ENCODE data around the gene PUS1.

The PUS1 gene

DNA sequence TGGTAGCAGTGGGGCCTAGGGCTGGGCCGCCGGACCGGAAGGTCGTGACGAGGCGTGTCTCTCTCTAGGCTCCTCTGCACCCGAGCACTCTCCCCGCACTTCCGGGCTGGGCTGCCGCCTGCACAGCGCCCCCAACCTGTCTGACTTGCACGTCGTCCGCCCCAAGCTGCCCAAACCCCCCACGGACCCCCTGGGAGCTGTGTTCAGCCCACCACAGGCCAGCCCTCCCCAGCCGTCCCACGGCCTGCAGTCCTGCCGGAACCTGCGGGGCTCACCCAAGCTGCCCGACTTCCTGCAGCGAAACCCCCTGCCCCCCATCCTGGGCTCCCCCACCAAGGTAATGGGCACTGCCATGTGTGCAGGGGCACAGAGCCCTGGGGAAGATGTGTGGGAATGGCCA, 13.3 kb upstream of the PUS1 start:
- FAIRE-seq: no peak
- DNase-seq (ENCODE audit: insufficient read length, low spot score): no peak
- TF ChIP-seq POLR2A (IDR thresholded peaks at IDR 0.05; ENCODE audit: low read depth, low read length): no peak

DNA sequence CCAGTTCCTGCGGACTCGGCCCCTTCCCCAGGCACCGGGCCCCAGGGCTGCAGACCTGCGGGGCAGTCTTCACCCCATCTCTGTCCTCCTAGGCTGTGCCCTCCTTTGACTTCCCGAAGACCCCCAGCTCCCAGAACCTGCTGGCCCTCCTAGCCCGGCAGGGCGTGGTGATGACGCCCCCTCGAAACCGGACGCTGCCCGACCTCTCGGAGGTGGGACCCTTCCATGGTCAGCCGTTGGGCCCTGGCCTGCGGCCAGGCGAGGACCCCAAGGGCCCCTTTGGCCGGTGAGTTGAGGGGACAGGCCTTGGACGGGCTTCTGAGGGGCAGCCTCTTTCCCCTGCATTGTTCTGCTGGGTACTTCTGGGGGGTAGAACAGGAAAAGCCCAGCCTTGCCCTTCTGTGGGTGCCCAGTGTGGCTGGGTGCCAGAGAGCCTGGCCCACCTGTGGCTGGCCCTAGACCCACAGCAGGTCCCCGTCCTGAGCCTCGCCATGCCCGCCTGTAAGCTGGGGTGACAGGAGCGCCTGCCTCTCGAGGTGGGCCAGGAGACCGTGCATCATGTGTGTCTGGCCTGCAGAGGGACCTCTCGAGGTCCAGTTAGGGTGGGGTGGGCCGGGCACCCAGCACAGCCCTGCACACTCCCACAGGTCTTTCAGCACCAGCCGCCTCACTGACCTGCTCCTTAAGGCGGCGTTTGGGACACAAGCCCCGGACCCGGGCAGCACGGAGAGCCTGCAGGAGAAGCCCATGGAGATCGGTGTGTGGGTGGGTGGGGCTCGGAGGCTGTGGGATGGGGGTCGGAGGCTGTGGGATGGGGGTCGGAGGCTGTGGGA, 12.6 kb upstream of the PUS1 start:
- DNase-seq (ENCODE audit: insufficient read length, low spot score) (no peak), FAIRE-seq (no peak)
- TF ChIP-seq POLR2A (IDR thresholded peaks at IDR 0.05; ENCODE audit: low read depth, low read length): no peak

DNA sequence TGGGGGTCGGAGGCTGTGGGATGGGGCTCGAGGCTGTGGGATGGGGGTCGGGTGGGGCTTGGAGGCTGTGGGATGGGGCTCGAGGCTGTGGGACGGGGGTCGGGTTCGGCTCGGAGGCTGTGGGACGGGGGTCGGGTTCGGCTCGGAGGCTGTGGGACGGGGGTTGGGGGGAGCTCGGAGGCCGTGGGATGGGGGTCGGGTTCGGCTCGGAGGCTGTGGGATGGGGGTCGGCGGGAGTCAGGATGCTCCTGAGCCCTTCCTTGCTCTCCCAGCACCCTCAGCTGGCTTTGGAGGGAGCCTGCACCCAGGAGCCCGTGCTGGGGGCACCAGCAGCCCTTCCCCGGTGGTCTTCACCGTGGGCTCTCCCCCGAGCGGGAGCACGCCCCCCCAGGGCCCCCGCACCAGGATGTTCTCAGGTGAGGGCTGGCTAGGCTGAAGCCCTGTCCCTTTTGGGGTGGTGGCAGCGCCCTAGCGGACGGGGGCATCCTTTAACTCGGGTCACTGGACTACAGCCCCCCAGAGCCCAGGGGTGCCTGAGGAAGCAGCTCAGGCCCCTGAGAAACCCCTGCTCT, 11.9 kb upstream of the PUS1 start:
- no peak for FAIRE-seq
- TF ChIP-seq POLR2A (IDR thresholded peaks at IDR 0.05; ENCODE audit: low read depth, low read length): no peak

DNA sequence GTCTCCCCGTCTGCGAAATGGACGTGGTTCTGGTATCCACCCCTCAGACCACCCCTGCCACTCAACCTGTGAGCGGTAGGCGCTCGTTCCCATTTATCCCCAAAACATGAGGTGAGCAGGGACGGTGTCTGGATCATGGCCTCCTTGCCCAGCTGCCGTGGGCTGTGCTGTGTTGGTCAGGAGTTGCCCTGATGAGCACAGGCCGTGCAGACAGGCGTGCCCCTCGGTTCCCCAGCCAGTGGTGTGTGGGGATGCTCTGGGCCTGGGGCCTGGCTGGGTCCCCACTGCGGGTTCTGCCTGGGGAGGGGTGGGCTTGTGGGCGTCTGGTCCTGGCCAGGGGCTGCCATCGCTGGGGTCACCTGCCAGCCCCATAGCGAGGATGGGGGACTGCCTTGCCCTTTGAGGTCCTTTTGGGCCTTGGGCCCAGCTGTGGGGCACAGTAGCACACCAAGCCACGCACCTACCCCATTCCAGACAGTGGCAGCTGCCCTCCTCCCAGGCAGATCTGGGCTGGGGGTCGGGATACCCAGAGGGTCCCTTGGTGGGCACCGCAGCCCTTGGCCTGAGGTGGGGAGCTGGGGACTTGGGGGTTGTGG, 11.3 kb upstream of the PUS1 start:
- no peak for DNase-seq (ENCODE audit: insufficient read length, low spot score)
- no peak for TF ChIP-seq POLR2A (IDR thresholded peaks at IDR 0.05; ENCODE audit: low read depth, low read length)
- FAIRE-seq: no peak

More for the DNA sequence above, 11.9 kb upstream of the PUS1 start:
- DNase-seq (ENCODE audit: insufficient read length, low spot score): no peak

DNA sequence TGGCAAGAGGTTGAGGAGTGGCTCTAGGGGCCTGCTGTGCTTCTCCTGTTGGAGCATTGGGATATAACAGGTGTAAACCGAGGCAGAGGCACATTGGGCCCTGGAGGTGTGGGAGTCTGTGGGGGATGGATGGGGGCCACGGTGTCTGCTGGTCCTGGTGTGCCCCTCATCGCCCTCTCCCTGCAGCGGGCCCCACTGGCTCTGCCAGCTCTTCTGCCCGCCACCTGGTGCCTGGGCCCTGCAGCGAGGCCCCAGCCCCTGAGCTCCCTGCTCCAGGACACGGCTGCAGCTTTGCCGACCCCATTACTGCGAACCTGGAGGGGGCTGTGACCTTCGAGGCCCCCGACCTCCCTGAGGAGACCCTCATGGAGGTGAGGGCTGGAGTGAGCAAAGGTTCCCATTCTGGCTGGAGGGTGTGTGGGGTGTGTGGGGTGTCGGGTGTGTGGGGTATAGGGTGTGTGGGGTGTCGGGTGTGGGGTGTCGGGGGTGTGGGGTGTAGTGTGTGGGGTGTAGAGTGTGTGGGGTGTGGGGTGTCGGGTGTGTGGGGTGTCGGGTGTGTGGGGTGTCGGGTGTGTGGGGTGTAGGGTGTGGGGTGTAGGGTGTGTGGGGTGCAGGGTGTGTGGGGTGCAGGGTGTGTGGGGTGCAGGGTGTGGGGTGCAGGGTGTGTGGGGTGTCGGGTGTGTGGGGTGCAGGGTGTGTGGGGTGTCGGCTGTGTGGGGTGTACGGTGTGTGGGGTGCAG, 10.6 kb upstream of the PUS1 start:
- FAIRE-seq: no peak
- no peak for DNase-seq (ENCODE audit: insufficient read length, low spot score)
- no peak for TF ChIP-seq POLR2A (IDR thresholded peaks at IDR 0.05; ENCODE audit: low read depth, low read length)

DNA sequence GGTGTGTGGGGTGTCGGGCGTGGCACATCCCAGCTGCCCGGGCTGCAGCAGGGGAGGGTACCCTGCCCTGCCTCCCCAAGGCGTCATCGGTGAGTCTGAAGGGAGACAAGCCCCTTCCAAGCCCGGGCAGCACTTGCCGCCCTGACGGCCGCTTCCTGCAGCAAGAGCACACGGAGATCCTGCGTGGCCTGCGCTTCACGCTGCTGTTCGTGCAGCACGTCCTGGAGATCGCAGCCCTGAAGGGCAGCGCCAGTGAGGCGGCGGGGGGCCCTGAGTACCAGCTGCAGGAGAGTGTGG, 10.1 kb upstream of the PUS1 start:
- no peak for DNase-seq (ENCODE audit: insufficient read length, low spot score)
- FAIRE-seq: no peak
- TF ChIP-seq POLR2A (IDR thresholded peaks at IDR 0.05; ENCODE audit: low read depth, low read length): no peak

DNA sequence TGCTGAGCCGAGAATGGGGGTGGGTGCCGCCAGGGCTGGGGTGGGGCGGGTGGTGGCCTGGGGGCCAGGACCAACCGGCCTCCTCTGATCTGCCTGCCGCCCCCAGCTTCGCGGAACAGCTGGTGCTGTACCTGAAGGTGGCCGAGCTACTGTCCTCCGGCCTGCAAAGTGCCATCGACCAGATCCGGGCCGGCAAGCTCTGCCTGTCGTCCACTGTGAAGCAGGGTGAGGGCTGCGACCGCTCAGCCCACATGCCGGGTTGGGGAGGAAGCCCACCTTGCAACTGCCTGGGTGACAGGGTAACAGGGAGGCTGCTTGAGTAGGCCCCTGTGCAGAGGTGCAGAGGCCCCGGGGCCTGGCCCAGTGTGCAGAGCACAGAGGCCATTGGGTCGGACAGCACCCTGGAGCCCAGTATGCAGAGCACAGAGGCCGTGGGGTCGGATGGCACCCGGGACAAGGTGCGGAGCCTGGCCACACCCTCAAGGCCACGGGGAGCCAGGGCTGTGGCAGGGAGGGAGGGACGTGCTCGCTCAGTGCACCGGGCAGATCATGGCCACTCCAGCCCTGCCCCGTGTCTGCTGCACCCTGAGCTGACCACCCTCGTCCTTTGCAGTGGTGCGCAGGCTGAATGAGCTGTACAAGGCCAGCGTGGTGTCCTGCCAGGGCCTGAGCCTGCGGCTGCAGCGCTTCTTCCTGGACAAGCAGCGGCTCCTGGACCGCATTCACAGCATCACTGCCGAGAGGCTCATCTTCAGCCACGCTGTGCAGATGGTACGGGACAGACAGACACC, 9.5 kb upstream of the PUS1 start:
- TF ChIP-seq POLR2A (IDR thresholded peaks at IDR 0.05; ENCODE audit: low read depth, low read length): no peak
- FAIRE-seq: no peak

DNA sequence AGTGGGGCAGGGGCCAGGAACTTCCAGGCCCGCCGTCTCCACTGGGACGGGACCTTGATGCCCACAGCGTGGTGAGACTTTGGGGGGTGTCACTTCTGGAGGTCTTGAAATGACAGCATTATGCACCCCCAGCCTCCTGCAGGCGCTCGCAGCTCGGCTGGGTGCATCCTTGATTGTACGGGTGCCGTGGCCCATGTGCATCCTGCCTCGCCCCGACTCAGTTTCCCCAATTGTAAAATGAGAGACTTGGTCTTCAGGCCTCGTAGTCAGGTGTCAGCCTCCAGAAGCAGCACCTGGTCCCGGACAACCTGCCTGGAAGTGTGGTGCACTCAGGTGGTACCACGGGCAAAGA, 8.9 kb upstream of the PUS1 start:
- FAIRE-seq (no peak), DNase-seq (ENCODE audit: insufficient read length, low spot score) (no peak)
- no peak for TF ChIP-seq POLR2A (IDR thresholded peaks at IDR 0.05; ENCODE audit: low read depth, low read length)

More for the DNA sequence above, 9.5 kb upstream of the PUS1 start:
- DNase-seq (ENCODE audit: insufficient read length, low spot score): no peak

DNA sequence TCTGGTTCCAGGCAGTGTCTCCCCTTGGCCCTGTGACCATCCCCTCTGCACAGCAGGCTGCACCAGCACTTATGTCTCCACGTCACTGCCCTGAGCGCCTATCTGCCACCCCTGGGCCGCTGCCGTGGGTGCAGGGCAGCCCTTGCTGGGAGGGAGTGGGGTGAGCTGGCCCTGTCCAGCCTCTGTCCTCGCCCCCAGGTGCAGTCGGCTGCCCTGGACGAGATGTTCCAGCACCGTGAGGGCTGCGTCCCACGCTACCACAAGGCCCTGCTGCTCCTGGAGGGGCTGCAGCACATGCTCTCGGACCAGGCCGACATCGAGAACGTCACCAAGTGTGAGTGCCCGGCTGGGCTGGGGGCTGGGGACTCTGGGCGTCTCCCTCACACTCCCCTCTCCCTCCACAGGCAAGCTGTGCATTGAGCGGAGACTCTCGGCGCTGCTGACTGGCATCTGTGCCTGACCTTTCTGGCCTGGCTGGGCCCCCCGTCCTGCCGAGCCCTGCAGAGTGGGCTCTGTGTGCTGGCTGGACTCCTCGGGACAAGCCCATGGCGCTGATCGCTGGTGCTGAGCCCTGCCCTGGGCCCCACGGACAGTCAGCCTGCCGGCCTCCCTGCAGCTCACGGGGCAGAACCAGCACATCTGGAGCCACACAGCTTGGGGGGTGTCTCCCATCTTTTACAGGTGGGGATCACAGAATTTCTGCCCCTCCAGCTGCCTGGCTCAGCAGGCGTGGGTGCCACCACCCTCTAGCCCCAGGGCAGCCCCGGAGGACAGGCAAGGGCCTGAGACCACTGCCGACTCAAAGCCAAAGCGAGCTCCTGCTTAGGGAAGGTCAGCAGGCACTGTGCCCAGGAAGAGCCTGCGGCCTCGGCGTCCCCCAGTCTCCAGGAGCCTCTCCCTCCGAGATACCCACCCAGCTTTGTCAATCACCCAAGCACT, 7.9 kb upstream of the PUS1 start:
- TF ChIP-seq POLR2A (IDR thresholded peaks at IDR 0.05; ENCODE audit: low read depth, low read length): no peak
- no peak for FAIRE-seq
- no peak for DNase-seq (ENCODE audit: insufficient read length, low spot score)

DNA sequence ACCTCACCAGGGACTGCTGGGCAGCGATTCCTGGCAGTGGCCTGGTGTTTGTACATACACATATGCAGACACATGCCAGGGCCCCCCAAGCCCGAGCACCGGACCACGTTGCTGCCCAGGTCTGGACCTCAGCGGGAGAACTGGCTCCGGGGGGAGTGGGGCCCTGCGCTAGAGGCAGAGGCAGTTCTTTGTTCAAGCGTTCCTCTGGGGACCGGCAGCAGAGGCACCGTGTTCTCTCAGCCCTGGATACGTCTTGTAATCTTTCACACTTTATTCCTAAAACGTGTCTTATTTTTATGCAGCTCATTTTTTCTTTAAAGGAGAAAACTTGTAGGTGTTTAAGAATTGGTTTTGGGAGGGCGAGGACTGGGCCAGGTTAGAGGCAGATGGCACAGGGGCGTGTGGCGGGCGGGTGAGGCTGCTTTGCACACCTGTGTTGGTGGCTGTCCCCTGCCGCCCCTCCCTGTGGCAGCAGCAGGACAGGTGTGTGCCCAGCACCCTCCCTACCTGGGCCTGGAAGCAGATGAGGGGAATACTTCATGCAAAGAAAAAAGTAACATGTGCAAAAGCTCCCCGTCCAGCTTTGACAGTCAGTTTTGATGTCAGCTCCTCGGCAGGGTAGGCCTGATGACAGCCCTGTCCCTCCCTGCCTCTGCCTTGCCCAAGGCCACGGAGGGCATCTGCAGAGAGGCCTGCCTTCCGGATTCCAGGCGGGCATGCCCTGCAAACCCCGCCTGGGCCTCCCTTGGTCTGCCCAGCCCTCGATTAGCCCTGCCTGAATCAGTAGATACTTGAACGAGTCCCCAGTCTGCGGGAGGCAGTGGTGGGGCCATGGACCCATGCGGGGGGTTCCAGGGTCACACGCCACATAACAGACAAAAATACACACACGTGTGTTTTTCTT, 7.0 kb upstream of the PUS1 start:
- TF ChIP-seq POLR2A (IDR thresholded peaks at IDR 0.05; ENCODE audit: low read depth, low read length): no peak
- FAIRE-seq: no peak
- no peak for DNase-seq (ENCODE audit: insufficient read length, low spot score)

DNA sequence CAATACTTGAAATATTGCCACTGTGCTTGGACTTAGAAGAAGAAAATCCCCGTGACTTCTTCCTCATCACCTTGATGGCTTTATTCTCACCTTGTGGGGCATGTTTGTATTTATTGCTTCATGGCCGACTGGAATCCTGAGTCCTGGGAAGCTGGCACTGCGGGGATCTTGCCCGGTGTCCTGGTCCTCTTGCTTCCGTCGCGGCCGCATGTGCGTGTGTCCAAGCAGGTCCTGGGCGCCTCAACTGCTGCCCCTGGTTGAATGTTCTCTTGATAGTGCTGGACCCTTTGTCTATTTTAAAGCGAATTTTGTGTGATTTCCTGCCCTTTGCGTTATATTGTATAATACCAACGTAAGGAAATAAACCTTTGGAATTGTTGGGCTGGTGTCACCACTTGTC, 6.3 kb upstream of the PUS1 start:
- FAIRE-seq: no peak
- no peak for TF ChIP-seq POLR2A (IDR thresholded peaks at IDR 0.05; ENCODE audit: low read depth, low read length)

DNA sequence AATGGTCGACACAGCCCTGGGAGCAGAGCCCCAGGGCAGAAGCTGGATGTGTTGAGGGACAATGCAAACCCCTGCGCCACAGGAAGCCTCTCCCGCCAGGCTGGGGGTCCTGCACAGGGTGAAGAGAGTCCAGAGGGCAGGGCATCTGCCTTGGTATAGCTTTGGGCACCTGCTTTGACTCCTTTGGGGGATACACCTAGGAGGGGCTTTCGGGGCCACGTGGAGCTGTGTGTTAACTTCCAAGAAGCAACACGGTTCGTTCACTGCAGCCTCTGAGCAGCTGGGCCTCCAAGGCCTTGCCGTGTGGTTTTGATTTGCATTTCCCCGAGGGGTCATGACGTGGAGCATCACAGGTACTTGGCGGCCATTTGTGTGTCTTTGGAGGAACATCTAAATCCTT, 5.8 kb upstream of the PUS1 start:
- FAIRE-seq (no peak), DNase-seq (ENCODE audit: insufficient read length, low spot score) (no peak)
- TF ChIP-seq POLR2A (IDR thresholded peaks at IDR 0.05; ENCODE audit: low read depth, low read length): no peak

More for the DNA sequence above, 6.3 kb upstream of the PUS1 start:
- DNase-seq (ENCODE audit: insufficient read length, low spot score): no peak
